HEK293 (cell line): Measurements from ENCODE around the gene NAA16.
A peak's percentile ranks its signal among the peaks of the same experiment; 100 is the strongest.

Experiments
- CTCF ChIA-PET: fragments of 350-600 bp; formaldehyde crosslinking; extraction: SDS; loops from one replicate; lab custom pipeline; 2021; ENCODE audit warnings: antibody characterized with exemption; lab: Yijun Ruan, JAX
- POLR2A ChIA-PET: fragments of 300-600 bp; formaldehyde crosslinking; extraction: SDS; loops from one replicate; lab custom pipeline; 2020; ENCODE audit warnings: antibody characterized with exemption, inconsistent platforms; lab: Yijun Ruan, JAX
- H3K27ac ChIP-seq: fragments of 200-500 bp; sonication (Bioruptor generic); 2 replicates; pipeline ENCODE4 v1.5.1; 2014; ENCODE audit warnings: low read depth, low read length, control low read depth, inconsistent platforms; ENCODE audit errors: extremely low read depth
- H3K36me3 ChIP-seq, 2 experiments: fragments of 200-500 bp in 1 of 2; sonication (Bioruptor generic) in 1 of 2; 1 replicate in 1 of 2; 2 replicates in 1 of 2; pipeline ENCODE4 v1.5.1; 2014 to 2017; ENCODE audit warnings: inconsistent platforms in 2 of 2, low read length in 2 of 2; ENCODE audit not compliant: control insufficient read depth in 2 of 2, insufficient read depth in 1 of 2
- H3K4me1 ChIP-seq: fragments of 200-500 bp; sonication (Bioruptor generic); 2 replicates; pipeline ENCODE4 v1.5.1; 2014; ENCODE audit warnings: mild to moderate bottlenecking, low read length, inconsistent platforms; ENCODE audit not compliant: control insufficient read depth, insufficient read depth
- H3K4me3 ChIP-seq: 2 replicates; pipeline ENCODE4 v1.5.1; 2011; ENCODE audit warnings: low read depth, mild to moderate bottlenecking, control low read depth, low read length, moderate library complexity
- H3K9me3 ChIP-seq: fragments of 200-500 bp; sonication (Bioruptor generic); 2 replicates; pipeline ENCODE4 v1.5.1; 2014; ENCODE audit warnings: low read depth, low read length, inconsistent platforms; ENCODE audit not compliant: control insufficient read depth, insufficient read depth
- IKZF3 ChIP-seq: fragments of 450-650 bp; IDR thresholded peaks from 2 replicates; pipeline ENCODE4 v1.5.0; 2018; ENCODE audit warnings: missing biosample characterization, mild to moderate bottlenecking, missing genetic modification characterization, moderate library complexity
- KLF10 ChIP-seq: fragments of 450-650 bp; IDR thresholded peaks from 2 replicates; pipeline ENCODE4 v1.5.1; 2018; ENCODE audit warnings: missing biosample characterization, mild to moderate bottlenecking, missing genetic modification characterization
- SALL2 ChIP-seq: fragments of 450-650 bp; formaldehyde crosslinking; IDR thresholded peaks from 2 replicates; pipeline ENCODE4 v1.5.0; 2017; ENCODE audit warnings: missing biosample characterization, mild to moderate bottlenecking, missing genetic modification characterization, borderline replicate concordance
- SETDB1 ChIP-seq: IDR thresholded peaks from one replicate; pipeline ENCODE4 v1.6.1; 2017; ENCODE audit warnings: mild to moderate bottlenecking, low read length, moderate library complexity, mixed read lengths; ENCODE audit not compliant: insufficient read length
- TRIM28 ChIP-seq: IDR thresholded peaks from 2 replicates; pipeline ENCODE4 v1.6.1; 2011; ENCODE audit warnings: low read length, control low read depth, borderline replicate concordance
- ZFP69B ChIP-seq: fragments of 450-650 bp; formaldehyde crosslinking; IDR thresholded peaks from 2 replicates; pipeline ENCODE4 v1.5.1; 2016; ENCODE audit warnings: missing biosample characterization, missing genetic modification characterization
- ZNF133 ChIP-seq: fragments of 450-650 bp; formaldehyde crosslinking; IDR thresholded peaks from 2 replicates; pipeline ENCODE4 v1.5.1; 2016; ENCODE audit warnings: missing biosample characterization, missing genetic modification characterization
- ZNF157 ChIP-seq: fragments of 450-650 bp; formaldehyde crosslinking; IDR thresholded peaks from 2 replicates; pipeline ENCODE4 v1.5.1; 2016; ENCODE audit warnings: missing biosample characterization, missing genetic modification characterization
- ZNF16 ChIP-seq: fragments of 450-650 bp; formaldehyde crosslinking; IDR thresholded peaks from 2 replicates; pipeline ENCODE4 v1.5.1; 2016; ENCODE audit warnings: low read depth, missing biosample characterization, missing genetic modification characterization
- ZNF223 ChIP-seq: fragments of 450-650 bp; formaldehyde crosslinking; IDR thresholded peaks from 2 replicates; pipeline ENCODE4 v1.5.1; 2016; ENCODE audit warnings: missing biosample characterization, missing genetic modification characterization
- ZNF362 ChIP-seq: fragments of 450-650 bp; formaldehyde crosslinking; IDR thresholded peaks from 2 replicates; pipeline ENCODE4 v1.5.1; 2016; ENCODE audit warnings: missing biosample characterization, missing genetic modification characterization
- ZNF366 ChIP-seq: fragments of 450-650 bp; formaldehyde crosslinking; conservative IDR thresholded peaks from 2 replicates; pipeline ENCODE4 v1.5.1; 2016; ENCODE audit warnings: missing biosample characterization, missing genetic modification characterization
- ZNF433 ChIP-seq: fragments of 450-650 bp; formaldehyde crosslinking; IDR thresholded peaks from 2 replicates; pipeline ENCODE4 v1.5.1; 2016; ENCODE audit warnings: missing biosample characterization, missing genetic modification characterization, low read depth
- ZNF48 ChIP-seq: fragments of 450-650 bp; formaldehyde crosslinking; IDR thresholded peaks from 2 replicates; pipeline ENCODE4 v1.5.1; 2016; ENCODE audit warnings: missing biosample characterization, missing genetic modification characterization
- ZNF501 ChIP-seq: fragments of 450-650 bp; formaldehyde crosslinking; IDR thresholded peaks from 2 replicates; pipeline ENCODE4 v1.5.1; 2016; ENCODE audit warnings: missing biosample characterization, missing genetic modification characterization
- ZNF654 ChIP-seq: fragments of 450-650 bp; formaldehyde crosslinking; IDR thresholded peaks from 2 replicates; pipeline ENCODE4 v1.5.1; 2016; ENCODE audit warnings: low read depth, missing biosample characterization, missing genetic modification characterization
- ZNF677 ChIP-seq: fragments of 450-650 bp; IDR thresholded peaks from 2 replicates; pipeline ENCODE4 v1.5.0; 2018; ENCODE audit warnings: missing biosample characterization, mild to moderate bottlenecking, missing genetic modification characterization, moderate library complexity
- TF ChIP-seq, protein P1 (sequence below): fragments of 450-650 bp; formaldehyde crosslinking; IDR thresholded peaks from 2 replicates; pipeline ENCODE4 v1.5.1; 2016; ENCODE audit warnings: missing biosample characterization, missing genetic modification characterization
- TF ChIP-seq, protein P2 (sequence below): fragments of 450-650 bp; formaldehyde crosslinking; IDR thresholded peaks from 2 replicates; pipeline ENCODE4 v1.5.1; 2017; ENCODE audit warnings: missing biosample characterization, mild to moderate bottlenecking, missing genetic modification characterization, moderate library complexity

The NAA16 gene

DNA sequence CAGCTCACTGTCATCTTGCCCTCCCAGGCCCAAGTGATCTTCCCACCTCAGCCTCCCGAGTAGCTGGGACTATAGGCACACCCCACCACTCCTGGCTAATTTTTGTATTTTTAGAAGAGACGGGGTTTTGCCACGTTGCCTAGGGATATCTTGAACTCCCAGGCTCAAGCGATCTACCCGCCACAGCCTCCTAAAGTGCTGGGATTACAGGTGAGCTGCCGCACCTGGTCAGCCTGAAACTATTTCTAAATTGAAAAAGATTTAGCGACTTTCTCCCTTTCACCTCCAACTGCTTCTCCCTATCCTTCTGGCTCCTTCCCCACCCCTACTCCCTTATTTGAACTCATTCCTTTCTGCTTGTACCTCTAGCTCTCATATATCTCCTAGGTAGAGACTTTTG lies 19.8 kb upstream of the NAA16 start:
- H3K27ac ChIP-seq: no peak overlapping the region
- H3K36me3 ChIP-seq: no peaks in the 10 kb centered on the region
- H3K4me3 ChIP-seq: no peak overlapping the region
- CTCF ChIA-PET: no interaction called here
- no peaks in the 10 kb centered on the region for H3K4me1 ChIP-seq
- no peak for TF ChIP-seq ZNF133 (tag by site-specific recombination)
- no peak for TF ChIP-seq ZNF157
- TF ChIP-seq, protein P1, sequence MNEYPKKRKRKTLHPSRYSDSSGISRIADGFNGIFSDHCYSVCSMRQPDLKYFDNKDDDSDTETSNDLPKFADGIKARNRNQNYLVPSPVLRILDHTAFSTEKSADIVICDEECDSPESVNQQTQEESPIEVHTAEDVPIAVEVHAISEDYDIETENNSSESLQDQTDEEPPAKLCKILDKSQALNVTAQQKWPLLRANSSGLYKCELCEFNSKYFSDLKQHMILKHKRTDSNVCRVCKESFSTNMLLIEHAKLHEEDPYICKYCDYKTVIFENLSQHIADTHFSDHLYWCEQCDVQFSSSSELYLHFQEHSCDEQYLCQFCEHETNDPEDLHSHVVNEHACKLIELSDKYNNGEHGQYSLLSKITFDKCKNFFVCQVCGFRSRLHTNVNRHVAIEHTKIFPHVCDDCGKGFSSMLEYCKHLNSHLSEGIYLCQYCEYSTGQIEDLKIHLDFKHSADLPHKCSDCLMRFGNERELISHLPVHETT: no peak
- no peak for TF ChIP-seq ZNF366 (tag by site-specific recombination)
- TF ChIP-seq ZNF677: no peak
- TF ChIP-seq, protein P2, sequence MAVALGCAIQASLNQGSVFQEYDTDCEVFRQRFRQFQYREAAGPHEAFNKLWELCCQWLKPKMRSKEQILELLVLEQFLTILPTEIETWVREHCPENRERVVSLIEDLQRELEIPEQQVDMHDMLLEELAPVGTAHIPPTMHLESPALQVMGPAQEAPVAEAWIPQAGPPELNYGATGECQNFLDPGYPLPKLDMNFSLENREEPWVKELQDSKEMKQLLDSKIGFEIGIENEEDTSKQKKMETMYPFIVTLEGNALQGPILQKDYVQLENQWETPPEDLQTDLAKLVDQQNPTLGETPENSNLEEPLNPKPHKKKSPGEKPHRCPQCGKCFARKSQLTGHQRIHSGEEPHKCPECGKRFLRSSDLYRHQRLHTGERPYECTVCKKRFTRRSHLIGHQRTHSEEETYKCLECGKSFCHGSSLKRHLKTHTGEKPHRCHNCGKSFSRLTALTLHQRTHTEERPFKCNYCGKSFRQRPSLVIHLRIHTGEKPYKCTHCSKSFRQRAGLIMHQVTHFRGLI (tag by site-specific recombination): no peak
- TF ChIP-seq IKZF3: no peak
- TF ChIP-seq ZNF223 (tag by site-specific recombination): no peak
- no peak for TF ChIP-seq ZNF433 (tag by site-specific recombination)
- no peak for TF ChIP-seq ZFP69B (tag by site-specific recombination)
- no peak for TF ChIP-seq SALL2 (tag by site-specific recombination)
- no peak for TF ChIP-seq ZNF16 (tag by site-specific recombination)
- TF ChIP-seq ZNF48 (tag by site-specific recombination): no peak
- TF ChIP-seq ZNF501 (tag by site-specific recombination): no peak
- no peak for TF ChIP-seq KLF10
- POLR2A ChIA-PET: no interaction called here
- no peaks in the 10 kb centered on the region for H3K9me3 ChIP-seq

GRCh38 chr13:41293272-41293671 lies 17.8 kb upstream of the NAA16 start:
- CTCF ChIA-PET: no interaction called here
- Histone ChIP-seq H3K36me3 (no peaks in the 10 kb centered on the region), H3K4me1 (no peaks in the 10 kb centered on the region), H3K9me3 (no peaks in the 10 kb centered on the region), H3K27ac (no peak overlapping the region), H3K4me3 (no peak overlapping the region)
- POLR2A ChIA-PET: no interaction called here
- TF ChIP-seq TRIM28 (peak; percentile 61), SETDB1 (peak; percentile 78), ZNF654 (no peak)

DNA sequence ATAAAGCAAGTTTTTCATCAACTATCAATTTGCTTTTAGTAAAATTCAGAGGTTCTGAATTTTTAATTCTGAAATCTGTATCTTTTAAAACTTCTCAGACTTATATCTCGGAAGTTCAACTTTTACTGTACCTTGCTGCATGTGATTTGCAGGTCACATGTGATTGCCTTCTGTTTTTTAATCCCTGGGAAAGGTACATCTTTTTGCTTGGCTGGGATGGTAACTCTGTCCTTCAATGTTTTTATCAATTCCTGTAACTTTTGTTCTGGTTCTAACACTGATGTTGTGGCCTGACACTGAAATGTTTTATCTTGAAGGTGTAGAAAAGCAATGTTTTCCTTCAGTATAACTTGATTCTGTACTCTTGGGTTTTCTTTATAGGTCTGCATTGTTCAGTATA lies 16.2 kb upstream of the NAA16 start:
- Histone ChIP-seq H3K4me3 (no peak overlapping the region), H3K36me3 (no peaks in the 10 kb centered on the region), H3K9me3 (no peaks in the 10 kb centered on the region), H3K4me1 (no peaks in the 10 kb centered on the region), H3K27ac (no peak overlapping the region)
- ChIA-PET CTCF (no interaction called here), POLR2A (no interaction called here)
- no peak for TF ChIP-seq ZNF362 (tag by site-specific recombination)
